Left hindlimb (tissue), 1 donor: ENCODE measurements around the gene LCN6.

Experiments used
- DNase-seq: peaks from one replicate; pipeline ENCODE4 v3.0.0-alpha.2; 2018

Gene LCN6

GRCh38 chr9:136759001-136759400, 10.7 kb upstream of the LCN6 start:
- no peak for DNase-seq

GRCh38 chr9:136757751-136758140, 9.4 kb upstream of the LCN6 start:
- no peak for DNase-seq

DNA sequence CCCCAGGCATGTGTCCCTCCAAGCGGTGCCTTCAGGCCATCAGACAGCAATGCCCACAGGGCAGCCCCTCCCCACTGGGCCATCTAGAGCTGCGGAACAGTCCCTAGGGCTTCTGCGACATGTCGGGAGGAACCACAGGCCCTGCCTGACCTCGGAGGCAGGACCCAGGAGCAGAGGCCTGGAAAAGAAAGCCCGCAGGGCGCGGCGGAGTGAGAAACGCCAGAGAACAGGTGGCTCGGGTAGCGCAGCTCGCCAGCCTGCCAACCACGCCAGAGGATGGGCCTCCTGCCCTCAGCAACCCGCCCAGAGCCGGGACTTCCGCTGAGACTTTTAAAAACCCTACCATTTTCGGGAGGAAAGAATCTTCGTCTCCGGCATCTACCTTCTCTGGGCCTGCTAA, 9.0 kb upstream of the LCN6 start:
- no peak for DNase-seq

GRCh38 chr9:136756836-136757235, 8.5 kb upstream of the LCN6 start:
- no peak for DNase-seq

DNA sequence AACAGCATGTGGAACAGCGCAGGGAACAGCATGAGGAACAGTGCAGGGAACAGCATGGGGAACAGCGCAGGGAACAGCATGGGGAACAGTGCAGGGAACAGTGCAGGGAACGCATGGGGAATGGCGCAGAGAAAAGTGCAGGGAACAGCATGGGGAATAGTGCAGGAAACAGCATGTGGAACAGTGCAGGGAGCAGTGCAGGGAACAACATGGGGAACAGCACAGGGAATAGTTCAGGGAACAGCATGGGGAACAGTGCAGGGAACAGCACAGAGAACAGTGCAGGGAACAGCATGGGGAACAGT, 7.8 kb upstream of the LCN6 start:
- DNase-seq = no peak

DNA sequence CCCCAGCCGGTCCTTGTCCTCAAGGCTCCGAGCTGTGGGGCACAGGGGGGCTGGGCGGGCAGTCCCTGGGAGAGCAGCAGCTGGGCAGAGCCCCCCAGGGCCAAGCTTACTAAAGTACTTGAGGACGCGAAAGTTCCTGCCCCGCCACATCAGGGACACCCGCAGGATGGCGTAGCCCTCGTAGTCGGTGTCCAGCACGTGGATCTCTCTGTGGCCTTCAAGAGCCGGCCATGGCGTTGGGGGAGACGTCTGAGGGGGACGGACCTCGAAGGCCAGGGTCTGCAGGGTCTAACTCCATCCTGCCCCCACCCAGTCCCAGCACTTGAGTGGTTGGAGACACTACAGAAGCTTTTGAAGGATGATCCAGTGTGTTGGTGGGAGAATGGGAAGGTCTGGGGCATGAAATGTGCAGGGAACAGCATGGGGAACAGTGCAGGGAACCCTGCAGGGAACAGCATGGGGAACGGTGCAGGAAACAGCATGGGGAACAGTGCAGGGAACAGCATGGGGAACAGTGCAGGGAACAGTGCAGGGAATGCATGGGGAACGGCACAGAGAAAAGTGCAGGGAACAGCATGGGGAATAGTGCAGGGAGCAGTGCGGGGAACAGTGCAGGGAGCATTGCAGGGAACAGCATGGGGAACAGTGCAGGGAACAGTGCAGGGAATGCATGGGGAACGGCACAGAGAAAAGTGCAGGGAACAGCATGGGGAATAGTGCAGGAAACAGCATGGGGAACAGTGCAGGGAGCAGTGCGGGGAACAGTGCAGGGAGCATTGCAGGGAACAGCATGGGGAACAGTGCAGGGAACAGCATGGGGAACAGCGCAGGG, 7.2 kb upstream of the LCN6 start:
- DNase-seq = peak; percentile 17

DNA sequence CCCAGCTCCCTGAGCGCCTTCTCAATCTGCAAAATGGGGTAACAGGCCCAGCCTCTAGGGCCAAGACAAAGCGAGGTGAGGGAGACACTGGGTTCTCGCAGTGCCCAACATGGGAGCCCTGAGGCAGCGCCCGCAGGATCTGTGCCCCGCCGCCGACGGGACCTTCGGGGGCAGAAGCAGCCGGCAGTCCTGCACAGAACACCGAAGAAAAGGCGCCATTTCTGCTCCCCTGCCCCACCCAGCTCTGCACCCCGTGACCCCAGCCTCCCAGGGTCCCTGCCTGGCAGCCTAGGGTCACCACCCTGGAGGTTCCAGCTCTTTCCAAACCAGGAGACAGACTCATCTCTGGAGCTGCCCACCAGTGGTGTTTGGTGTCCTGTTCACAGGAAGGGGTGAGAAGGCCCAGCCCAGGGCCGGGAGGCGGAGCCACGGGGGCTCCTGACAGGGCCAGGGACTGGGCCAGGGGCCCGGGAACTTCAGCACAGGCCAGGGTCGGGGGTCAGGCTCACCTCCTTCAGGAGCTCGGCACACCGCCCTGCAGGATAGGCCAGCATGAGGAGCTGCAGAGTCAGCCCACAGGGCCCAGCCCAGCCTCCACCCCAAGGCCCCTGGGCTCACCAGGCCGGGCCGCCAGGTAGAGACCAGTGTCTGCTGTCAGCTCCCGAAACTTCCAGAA, 6.4 kb upstream of the LCN6 start:
- peak; percentile 20 for DNase-seq

DNA sequence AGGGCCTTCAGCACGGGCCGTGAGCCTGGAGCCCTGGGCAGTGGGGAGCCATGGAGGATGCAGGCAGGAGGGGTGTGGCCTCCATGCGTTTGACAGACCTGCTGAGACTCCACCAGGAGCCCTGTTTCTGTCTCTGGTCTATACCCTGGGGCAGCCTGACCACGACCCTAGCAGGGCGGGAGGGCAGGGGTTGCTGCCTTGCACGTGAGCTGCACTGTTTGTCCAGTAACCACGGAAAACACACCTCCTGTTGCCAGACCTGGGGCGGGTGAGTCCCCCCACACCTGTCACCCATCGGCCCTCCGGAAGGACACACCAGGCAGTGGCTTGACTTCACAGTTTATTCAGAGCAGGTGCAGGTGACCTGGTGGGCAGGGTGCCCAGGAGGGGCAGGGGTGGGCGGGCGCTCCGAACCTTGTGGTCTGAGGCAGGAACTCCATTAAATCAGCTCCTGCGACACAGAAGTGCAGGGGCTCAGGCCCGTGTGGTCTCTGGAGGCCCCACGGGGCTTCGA, 5.8 kb upstream of the LCN6 start:
- peak; percentile 26 for DNase-seq

DNA sequence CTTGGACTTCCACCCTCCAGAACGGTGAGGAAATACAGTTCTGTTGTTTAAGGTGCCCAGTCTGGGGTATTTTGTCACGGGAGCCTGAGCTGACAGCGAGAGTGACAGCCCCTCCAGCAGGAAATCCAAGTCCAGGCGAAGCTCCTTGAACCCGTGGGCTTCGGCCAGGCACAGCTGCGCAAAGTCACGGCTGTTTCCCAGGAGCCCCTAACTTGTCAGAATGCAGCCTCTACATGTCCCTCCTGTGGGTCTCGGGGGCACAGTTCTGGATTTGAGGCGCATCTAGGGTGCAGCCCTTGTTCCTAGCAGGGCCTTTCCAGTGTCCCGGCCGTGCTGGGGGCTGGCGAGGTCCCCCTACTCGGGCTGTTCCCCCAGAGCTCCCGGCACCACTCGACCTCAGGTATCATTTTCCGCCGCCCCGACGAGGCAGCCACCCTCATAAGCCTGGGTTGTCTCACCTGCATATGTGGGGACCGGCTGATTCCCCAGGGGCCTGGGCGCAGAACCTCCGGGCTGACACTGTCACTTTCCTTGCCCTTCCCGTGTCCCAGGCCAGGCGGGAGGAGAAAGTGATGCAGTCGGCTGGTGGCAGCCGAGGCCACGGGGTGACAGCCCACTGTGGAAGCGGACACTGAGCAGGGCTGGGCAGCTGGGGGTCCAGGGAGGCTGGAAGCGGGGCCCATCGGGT, 5.2 kb upstream of the LCN6 start:
- peak; percentile 10 for DNase-seq

- DNase-seq = no peak
Observed at GRCh38 chr9:136751814-136752213, 3.5 kb upstream of the LCN6 start.

DNA sequence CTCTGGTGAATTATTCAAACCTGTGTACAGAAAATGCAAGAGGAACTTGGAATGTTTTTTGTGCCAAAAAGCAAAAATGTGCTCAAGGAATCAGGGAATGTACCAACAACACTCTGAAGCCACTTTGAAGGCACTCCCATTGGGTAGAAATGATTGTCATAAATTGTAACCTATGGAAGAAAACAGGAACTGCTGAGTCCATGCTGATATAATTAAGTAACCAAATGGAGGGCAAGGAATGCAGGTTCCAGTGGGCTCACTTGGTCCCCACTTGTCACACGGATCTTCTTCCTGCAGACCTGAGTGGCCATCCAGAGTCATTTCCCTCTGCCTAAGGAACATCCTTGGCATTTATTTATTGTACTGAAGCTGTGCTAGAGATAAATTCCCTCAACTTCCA, 2.9 kb upstream of the LCN6 start:
- DNase-seq = no peak

- DNase-seq = no peak
Observed at GRCh38 chr9:136750526-136750925, 2.2 kb upstream of the LCN6 start.

GRCh38 chr9:136748666-136749611, 614 bp upstream of the LCN6 start:
- DNase-seq = peak; percentile 16

GRCh38 chr9:136747161-136748060, 914 bp downstream of the LCN6 start:
- peak; percentile 20 for DNase-seq

GRCh38 chr9:136746621-136747020, 1.7 kb downstream of the LCN6 start:
- DNase-seq = peak; percentile 23

DNA sequence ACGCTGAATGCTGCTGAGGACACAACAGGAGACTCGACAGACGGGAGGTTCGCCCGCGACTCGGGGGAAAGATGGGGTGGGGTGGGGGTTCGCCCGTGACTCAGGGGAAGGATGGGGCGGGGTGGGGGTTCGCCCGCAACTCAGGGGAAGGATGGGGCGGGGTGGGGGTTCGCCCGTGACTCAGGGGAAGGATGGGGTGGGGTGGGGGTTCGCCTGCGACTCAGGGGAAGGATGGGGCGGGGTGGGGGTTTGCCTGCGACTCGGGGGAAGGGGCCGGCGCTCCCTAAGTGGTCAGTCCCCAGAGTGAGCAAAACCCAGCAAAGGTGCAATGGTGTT, 2.2 kb downstream of the LCN6 start:
- peak; percentile 26 for DNase-seq

GRCh38 chr9:136745389-136746154, 2.8 kb downstream of the LCN6 start:
- peak; percentile 12 for DNase-seq

DNA sequence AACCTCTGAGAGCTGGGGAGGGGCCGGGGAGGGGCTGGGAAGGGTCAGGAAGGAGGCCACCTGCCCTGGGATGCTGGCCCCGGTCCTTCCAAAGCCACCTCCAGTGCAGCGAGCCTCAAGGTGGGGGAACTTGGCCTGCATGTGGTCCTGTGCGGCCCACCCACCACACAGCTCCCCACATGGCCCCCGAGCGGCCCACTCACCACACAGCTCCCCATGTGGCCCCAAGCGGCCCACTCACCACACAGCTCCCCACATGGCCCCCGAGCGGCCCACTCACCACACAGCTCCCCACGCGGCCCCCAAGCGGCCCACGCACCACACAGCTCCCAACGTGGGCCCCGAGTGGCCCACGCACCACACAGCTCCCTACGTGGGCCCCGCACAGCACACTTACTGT, 3.6 kb downstream of the LCN6 start:
- DNase-seq = peak; percentile 29

GRCh38 chr9:136743639-136744211, 4.6 kb downstream of the LCN6 start:
- peak; percentile 21 for DNase-seq

DNA sequence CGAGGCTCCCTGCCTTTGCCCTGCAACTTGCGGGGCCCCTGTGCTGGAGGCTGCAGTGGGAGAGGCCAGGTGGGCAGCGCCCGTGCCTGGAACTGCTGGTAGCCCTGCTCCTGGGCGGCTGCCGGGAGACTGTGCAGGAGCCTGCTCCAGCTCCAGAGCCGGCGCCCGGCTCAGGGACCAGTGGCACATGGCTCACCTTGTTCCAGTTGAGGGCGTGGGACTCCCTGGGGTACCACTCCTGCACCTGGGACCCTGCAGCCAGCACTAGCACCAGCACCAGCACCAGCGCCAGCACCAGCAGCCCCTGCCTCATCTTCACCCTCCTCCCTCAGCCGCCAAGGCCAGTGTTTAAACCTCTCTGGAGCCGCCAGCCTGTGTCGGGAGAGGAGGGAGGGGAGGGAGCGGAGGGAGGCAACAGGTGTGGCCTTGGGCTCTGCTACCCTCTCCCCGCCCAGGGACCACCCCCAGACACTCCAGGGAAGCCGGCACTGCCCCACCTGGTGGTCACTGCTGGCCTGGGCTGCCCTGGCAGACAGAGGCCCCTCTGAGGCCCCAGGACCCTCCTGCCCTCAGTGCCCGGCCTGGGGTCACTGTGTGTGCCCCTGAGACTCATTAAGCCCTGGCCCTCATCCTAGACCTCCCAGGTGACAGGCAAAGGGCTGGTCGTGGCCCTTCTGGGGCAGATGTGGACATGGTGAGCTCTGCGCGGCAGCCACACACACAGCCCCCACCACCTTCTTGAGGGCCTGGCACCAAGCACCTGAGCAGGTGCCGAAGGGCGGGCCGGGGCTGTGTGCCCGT, 5.5 kb downstream of the LCN6 start, which contains the start of gene LCN10:
LCN10 (minus strand) TSS at position 350 of the 801 bp plus-strand sequence; CDS start at position 313, 37 bp downstream.
- DNase-seq = peak; percentile 31
